Panc1 (cell line): ENCODE results near the gene KRT1.

Experiments
- CTCF ChIP-seq: fragments of 450-650 bp; IDR thresholded peaks from 2 replicates; pipeline ENCODE4 v1.5.1; 2017; ENCODE audit warnings: mild to moderate bottlenecking
- POLR2AphosphoS5 ChIP-seq: IDR thresholded peaks from 2 replicates; pipeline ENCODE4 v1.6.1; 2012; ENCODE audit warnings: mild to moderate bottlenecking, low read depth, low read length, moderate library complexity
- TCF7L2 ChIP-seq: IDR thresholded peaks from 2 replicates; pipeline ENCODE4 v1.6.1; 2011; ENCODE audit warnings: mild to moderate bottlenecking, low read depth, low read length, inconsistent platforms

GRCh38 chr12:52675301-52675701 lies 4.9 kb downstream of the KRT1 start:
- TF ChIP-seq POLR2AphosphoS5 (no peak), CTCF (no peak), TCF7L2 (no peak)
